ENCODE data around the gene ZDHHC19. TPM values are rescaled to one million over a fixed set of nuclear protein-coding genes. Genes with fewer than 3 reads are reported as not detected.

ZDHHC19 gene
- total and polyA plus RNA-seq, 11 donors: 0.30 TPM; not detected in 10

DNA sequence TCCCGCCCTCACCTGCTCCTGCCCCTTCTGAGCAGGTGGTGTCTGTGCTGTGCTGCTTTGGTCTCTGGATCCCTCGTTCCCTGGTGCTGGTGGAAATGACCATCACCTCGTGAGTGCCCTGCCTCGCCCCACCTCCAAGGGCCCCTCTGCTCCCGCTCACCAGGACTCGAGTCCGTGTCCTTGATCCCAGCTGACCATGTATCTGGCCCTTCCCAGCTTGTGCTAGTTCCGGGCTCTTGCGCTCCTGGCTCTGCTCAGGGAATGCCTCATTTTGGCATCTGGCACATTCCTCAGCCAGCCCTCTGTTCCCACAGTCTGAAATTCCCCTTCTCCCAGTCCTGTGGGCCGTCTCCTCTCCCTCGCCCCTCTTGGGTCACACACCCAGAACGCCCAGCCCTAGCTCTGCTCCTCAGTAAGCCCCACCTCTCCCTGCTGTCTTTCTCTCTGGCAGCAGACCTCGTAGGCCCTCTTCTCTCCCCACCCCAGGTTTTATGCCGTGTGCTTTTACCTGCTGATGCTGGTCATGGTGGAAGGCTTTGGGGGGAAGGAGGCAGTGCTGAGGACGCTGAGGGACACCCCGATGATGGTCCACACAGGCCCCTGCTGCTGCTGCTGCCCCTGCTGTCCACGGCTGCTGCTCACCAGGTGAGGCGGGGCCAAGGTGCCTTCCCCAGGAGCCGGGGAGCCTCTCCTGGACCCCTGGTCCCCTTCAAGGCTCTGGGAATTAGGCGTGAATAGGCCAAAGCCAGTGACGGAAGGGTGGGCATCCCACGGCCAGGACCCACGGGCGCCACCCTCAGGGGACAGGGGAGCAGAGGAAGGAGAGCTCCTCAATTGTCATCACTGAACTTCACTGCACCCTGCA is 16.7 kb upstream of the ZDHHC19 start:
- no peak for DNase-seq
- ATAC-seq: peak; percentile 39 to 75 (median 60)
- intact Hi-C loops (cut with DNase I): no loop called here
- peak overlapping the region in 1 of 12 donors; percentile 14 for H3K27ac ChIP-seq
- H3K4me3 ChIP-seq: no peak overlapping the region
- TF ChIP-seq, protein P1, sequence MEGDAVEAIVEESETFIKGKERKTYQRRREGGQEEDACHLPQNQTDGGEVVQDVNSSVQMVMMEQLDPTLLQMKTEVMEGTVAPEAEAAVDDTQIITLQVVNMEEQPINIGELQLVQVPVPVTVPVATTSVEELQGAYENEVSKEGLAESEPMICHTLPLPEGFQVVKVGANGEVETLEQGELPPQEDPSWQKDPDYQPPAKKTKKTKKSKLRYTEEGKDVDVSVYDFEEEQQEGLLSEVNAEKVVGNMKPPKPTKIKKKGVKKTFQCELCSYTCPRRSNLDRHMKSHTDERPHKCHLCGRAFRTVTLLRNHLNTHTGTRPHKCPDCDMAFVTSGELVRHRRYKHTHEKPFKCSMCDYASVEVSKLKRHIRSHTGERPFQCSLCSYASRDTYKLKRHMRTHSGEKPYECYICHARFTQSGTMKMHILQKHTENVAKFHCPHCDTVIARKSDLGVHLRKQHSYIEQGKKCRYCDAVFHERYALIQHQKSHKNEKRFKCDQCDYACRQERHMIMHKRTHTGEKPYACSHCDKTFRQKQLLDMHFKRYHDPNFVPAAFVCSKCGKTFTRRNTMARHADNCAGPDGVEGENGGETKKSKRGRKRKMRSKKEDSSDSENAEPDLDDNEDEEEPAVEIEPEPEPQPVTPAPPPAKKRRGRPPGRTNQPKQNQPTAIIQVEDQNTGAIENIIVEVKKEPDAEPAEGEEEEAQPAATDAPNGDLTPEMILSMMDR (IDR thresholded peaks at IDR 0.05): no peak
- TF ChIP-seq POLR2A (IDR thresholded peaks at IDR 0.05): no peak
- 38 to 56% (median 51%) methylated on average over 19 to 24 of the region's 24 CpGs for WGBS, 4 donors
- H3K36me3 ChIP-seq: no peaks in the 10 kb centered on the region
- H3K27me3 ChIP-seq: no peaks in the 10 kb centered on the region
- no peaks in the 10 kb centered on the region for H3K9me3 ChIP-seq
- peaks cover 0 to 14% (median 6%) of the 10 kb centered on the region in 12 donors for H3K4me1 ChIP-seq

DNA sequence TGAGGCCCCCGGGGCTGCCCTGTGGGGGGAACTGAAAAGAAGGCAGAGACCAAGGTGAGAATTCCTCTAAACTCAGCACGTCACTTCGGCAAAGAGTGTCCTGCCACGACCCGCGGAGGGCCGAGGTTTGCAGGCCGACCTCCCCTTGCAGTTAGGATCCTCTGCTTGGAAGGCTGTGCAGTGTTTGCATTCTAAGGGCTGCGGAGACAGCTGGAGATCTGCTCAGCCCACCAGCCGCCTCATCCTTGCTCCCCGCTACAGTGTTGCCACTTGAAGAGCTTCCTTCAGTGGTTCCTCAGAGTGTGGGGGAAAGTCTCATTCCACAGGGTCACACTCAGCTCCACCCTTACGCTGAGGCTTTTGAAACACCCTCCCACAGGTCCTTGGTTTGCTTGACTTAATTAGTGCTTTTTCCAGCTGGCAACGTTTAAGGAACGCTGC is 15.9 kb upstream of the ZDHHC19 start:
- DNase-seq (no peak), ATAC-seq (peak in 1 of 4 donors; percentile 7)
- Histone ChIP-seq H3K4me3 (no peak overlapping the region), H3K36me3 (no peaks in the 10 kb centered on the region), H3K4me1 (peaks cover 0 to 14% (median 4%) of the 10 kb centered on the region in 12 donors), H3K27me3 (no peaks in the 10 kb centered on the region), H3K9me3 (no peaks in the 10 kb centered on the region), H3K27ac (peak overlapping the region in 1 of 12 donors; percentile 14)
- WGBS, 4 donors: 75 to 82% (median 79%) methylated on average over 7 to 14 of the region's 14 CpGs
- intact Hi-C loops (cut with DNase I): no loop called here
- TF ChIP-seq POLR2A (IDR thresholded peaks at IDR 0.05): no peak
- TF ChIP-seq, protein P1 (IDR thresholded peaks at IDR 0.05): no peak

GRCh38 chr3:196225763-196226364 is 14.7 kb upstream of the ZDHHC19 start:
- Histone ChIP-seq H3K4me3 (no peak overlapping the region), H3K27me3 (no peaks in the 10 kb centered on the region), H3K27ac (no peak overlapping the region), H3K4me1 (peaks cover 0 to 14% (median 5%) of the 10 kb centered on the region in 12 donors), H3K9me3 (no peaks in the 10 kb centered on the region), H3K36me3 (no peaks in the 10 kb centered on the region)
- DNase-seq (no peak), ATAC-seq (no peak)
- WGBS, 4 donors: 86 to 94% (median 91%) methylated on average over 15 of the region's 15 CpGs
- intact Hi-C loops (cut with DNase I): no loop called here
- TF ChIP-seq, protein P1 (IDR thresholded peaks at IDR 0.05): no peak
- TF ChIP-seq POLR2A (IDR thresholded peaks at IDR 0.05): no peak

DNA sequence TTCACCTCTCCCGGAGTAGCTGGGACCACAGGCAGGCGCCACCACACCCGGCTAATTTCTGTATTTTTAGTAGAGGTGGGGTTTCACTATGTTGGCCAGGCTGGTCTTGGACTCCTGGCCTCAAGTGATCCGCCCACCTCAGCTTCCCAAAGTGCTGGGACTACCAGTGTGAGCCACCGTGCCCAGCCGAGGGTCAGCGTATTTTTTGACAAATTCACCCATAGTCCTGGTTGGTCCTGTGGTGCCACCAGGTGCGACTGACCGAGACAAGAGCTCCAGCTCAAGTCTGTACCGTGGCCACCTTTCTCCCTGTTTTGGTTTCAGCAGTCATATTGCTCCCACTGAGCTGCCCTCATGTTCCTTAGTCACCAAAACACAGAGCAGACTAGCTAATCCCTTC is 13.9 kb upstream of the ZDHHC19 start:
- H3K4me3 ChIP-seq: no peak overlapping the region
- intact Hi-C loops (cut with DNase I): no loop called here
- H3K27ac ChIP-seq: no peak overlapping the region

More for the DNA sequence above, 13.9 kb upstream of the ZDHHC19 start:
- Histone ChIP-seq H3K36me3 (no peaks in the 10 kb centered on the region), H3K9me3 (no peaks in the 10 kb centered on the region), H3K27me3 (no peaks in the 10 kb centered on the region), H3K4me1 (peaks cover 0 to 14% (median 7%) of the 10 kb centered on the region in 12 donors)
- no peak for ATAC-seq
- WGBS, 4 donors: 93 to 97% (median 95%) methylated on average over 10 of the region's 10 CpGs
- TF ChIP-seq POLR2A (IDR thresholded peaks at IDR 0.05): no peak
- TF ChIP-seq, protein P1 (IDR thresholded peaks at IDR 0.05): no peak
- DNase-seq: no peak
